Upper lobe of left lung (tissue), 6 donors: Measurements from ENCODE around the gene PRPF40A. TPM values are rescaled to one million over a fixed set of nuclear protein-coding genes. Genes with fewer than 3 reads are reported as not detected.

Experiments used
- ATAC-seq, 2 donors: fragments of 200-7000 bp; cut with Tn5 transposase; one replicate each; pipeline ENCODE4 v1.9.1; 2022; ENCODE audit warnings: mild to moderate bottlenecking in 2 of 2, moderate library complexity in 2 of 2; ENCODE audit not compliant: low FRiP score in 2 of 2
- DNase-seq, 2 donors: peaks; one replicate each; pipeline ENCODE4 v3.0.0-alpha.2; 2019 to 2020
- H3K27ac ChIP-seq, 4 donors: fragments of 200-600 bp; sonication (generic); one replicate each; pipeline ENCODE4 v1.5.1; 2016 to 2019
- H3K27me3 ChIP-seq, 4 donors: fragments of 200-600 bp; sonication (generic); one replicate each; pipeline ENCODE4 v1.5.1; 2017 to 2019
- H3K36me3 ChIP-seq, 4 donors: fragments of 200-600 bp; sonication (generic); one replicate each; pipeline ENCODE4 v1.5.1; 2016 to 2019
- H3K4me1 ChIP-seq, 4 donors: fragments of 200-600 bp; sonication (generic); one replicate each; pipeline ENCODE4 v1.5.1; 2018 to 2019
- H3K4me3 ChIP-seq, 4 donors: fragments of 200-600 bp; sonication (generic); one replicate each; pipeline ENCODE4 v1.5.1; 2017 to 2019; ENCODE audit warnings: mild to moderate bottlenecking in 2 of 4, moderate library complexity in 1 of 4
- H3K9me3 ChIP-seq, 4 donors: fragments of 200-600 bp; sonication (generic); one replicate each; pipeline ENCODE4 v1.5.1; 2018 to 2019
- CTCF ChIP-seq, 6 experiments: fragments of 450-650 bp in 4 of 6; fragments of 200-600 bp in 2 of 6; sonication (generic) in 2 of 6; IDR thresholded peaks; one replicate each; pipeline ENCODE4 v1.5.1; 2016 to 2019; ENCODE audit warnings: antibody characterized with exemption in 6 of 6
- EP300 ChIP-seq, 4 donors: sonication (generic); formaldehyde crosslinking; IDR thresholded peaks; one replicate each; pipeline ENCODE4 v1.5.1; 2017; ENCODE audit warnings: antibody characterized with exemption in 4 of 4, control low read depth in 2 of 4
- POLR2A ChIP-seq, 4 donors: fragments of 450-650 bp; IDR thresholded peaks; one replicate each; pipeline ENCODE4 v1.5.1; 2016 to 2017; ENCODE audit warnings: antibody characterized with exemption in 4 of 4, mild to moderate bottlenecking in 2 of 4
- POLR2AphosphoS5 ChIP-seq, 2 donors: sonication (generic); formaldehyde crosslinking; IDR thresholded peaks; one replicate each; pipeline ENCODE4 v1.5.1; 2017; ENCODE audit warnings: antibody characterized with exemption in 2 of 2
- WGBS, 2 donors: methylation state at CpG; one replicate each; pipeline ENCODE4 v1.1.5; 2017 to 2018; 5-methylcytosine and 5-hydroxymethylcytosine counted together
- total RNA-seq, 6 donors: library from RNA; depleted of rRNA in 4 of 6; stranded (reverse); fragments of >200 nt in 4 of 6; gene quantifications; one replicate each; pipeline versions ENCODE4 v1.1.0 to v1.2.1, GENCODE V29; 2016 to 2021
- donor health status: DM: no; HTN: no; CAD: no; lungs with moderate emphysema.
- donor health status: DM: no; HTN: yes; CAD: no; lungs with severe emphysema.

The PRPF40A gene
- total RNA-seq, 6 donors from 2014 or later = 43.2 to 199 (median 74.8) TPM

GRCh38 chr2:152635635-152636298, 81.5 kb downstream of the PRPF40A start:
- DNase-seq (peak; percentile 6 to 52), ATAC-seq (peak; percentile 31 to 83)
- peaks cover 8 to 62% (median 22%) of the 10 kb centered on the region in 4 donors for H3K36me3 ChIP-seq
- no peaks in the 10 kb centered on the region for H3K27me3 ChIP-seq
- H3K9me3 ChIP-seq = no peaks in the 10 kb centered on the region
- TF ChIP-seq CTCF (IDR thresholded peaks at IDR 0.05) (peak; percentile 55 to 80 (median 76)), EP300 (IDR thresholded peaks at IDR 0.05) (no peak)
- WGBS, 2 donors = 27 to 29% methylated on average over 5 of the region's 5 CpGs
- H3K4me3 ChIP-seq = no peak overlapping the region
- peaks cover 0 to 9% (median 0%) of the 10 kb centered on the region in 4 donors for H3K4me1 ChIP-seq
- no peak overlapping the region for H3K27ac ChIP-seq

GRCh38 chr2:152632736-152633135, 84.5 kb downstream of the PRPF40A start:
- 85 to 88% methylated on average over 3 of the region's 3 CpGs for WGBS, 2 donors
- H3K9me3 ChIP-seq = no peaks in the 10 kb centered on the region

GRCh38 chr2:152630466-152630865, 86.8 kb downstream of the PRPF40A start:
- 93 to 98% methylated on average over 4 of the region's 4 CpGs for WGBS, 2 donors
- Histone ChIP-seq H3K27me3 (no peaks in the 10 kb centered on the region), H3K27ac (no peak overlapping the region), H3K4me3 (no peak overlapping the region), H3K36me3 (peaks cover 0 to 38% (median 9%) of the 10 kb centered on the region in 4 donors), H3K4me1 (peaks cover 0 to 5% (median 0%) of the 10 kb centered on the region in 4 donors), H3K9me3 (no peaks in the 10 kb centered on the region)
- DNase-seq (no peak), ATAC-seq (no peak)
- no peak for TF ChIP-seq POLR2A (IDR thresholded peaks at IDR 0.05)

More at GRCh38 chr2:152632736-152633135, 84.5 kb downstream of the PRPF40A start:
- Histone ChIP-seq H3K4me3 (no peak overlapping the region), H3K27me3 (no peaks in the 10 kb centered on the region), H3K4me1 (peaks cover 0 to 9% (median 0%) of the 10 kb centered on the region in 4 donors), H3K36me3 (peaks cover 0 to 48% (median 14%) of the 10 kb centered on the region in 4 donors), H3K27ac (no peak overlapping the region)
- ATAC-seq (no peak), DNase-seq (no peak)
- TF ChIP-seq POLR2A (IDR thresholded peaks at IDR 0.05) (no peak), CTCF (IDR thresholded peaks at IDR 0.05) (no peak), EP300 (IDR thresholded peaks at IDR 0.05) (no peak), POLR2AphosphoS5 (IDR thresholded peaks at IDR 0.05) (no peak)

GRCh38 chr2:152629202-152629601, 88.1 kb downstream of the PRPF40A start:
- no peak for ATAC-seq
- no peaks in the 10 kb centered on the region for H3K27me3 ChIP-seq
- no peaks in the 10 kb centered on the region for H3K4me1 ChIP-seq
- H3K27ac ChIP-seq = no peak overlapping the region
- 73 to 75% methylated on average over 1 of the region's 1 CpG for WGBS, 2 donors
- DNase-seq = no peak
- peaks cover 0 to 38% (median 9%) of the 10 kb centered on the region in 4 donors for H3K36me3 ChIP-seq
- H3K4me3 ChIP-seq = no peak overlapping the region
- TF ChIP-seq POLR2AphosphoS5 (IDR thresholded peaks at IDR 0.05) = no peak
- TF ChIP-seq CTCF (IDR thresholded peaks at IDR 0.05) = no peak
- TF ChIP-seq POLR2A (IDR thresholded peaks at IDR 0.05) = no peak
- TF ChIP-seq EP300 (IDR thresholded peaks at IDR 0.05) = no peak
- no peaks in the 10 kb centered on the region for H3K9me3 ChIP-seq

- peak in 5 of 6 experiments; percentile 26 to 57 (median 42) for TF ChIP-seq CTCF (IDR thresholded peaks at IDR 0.05)
- no peak for TF ChIP-seq POLR2AphosphoS5 (IDR thresholded peaks at IDR 0.05)
- TF ChIP-seq EP300 (IDR thresholded peaks at IDR 0.05) = no peak
- no peak for TF ChIP-seq POLR2A (IDR thresholded peaks at IDR 0.05)
- Histone ChIP-seq H3K27ac (no peak overlapping the region), H3K4me1 (no peaks in the 10 kb centered on the region), H3K4me3 (no peak overlapping the region), H3K27me3 (no peaks in the 10 kb centered on the region), H3K9me3 (no peaks in the 10 kb centered on the region), H3K36me3 (peaks cover 0 to 30% (median 9%) of the 10 kb centered on the region in 4 donors)
- ATAC-seq (peak in 1 of 2 donors; percentile 74), DNase-seq (no peak)
- WGBS, 2 donors = 6 to 9% methylated on average over 1 of the region's 1 CpG
Observed at GRCh38 chr2:152627351-152627957, 89.8 kb downstream of the PRPF40A start.
